Activated T-helper 17 cell treated with anti-CD3 and anti-CD28 coated beads, Interleukin-2, amount 50 U/mL, for 72 hours (primary cell): ENCODE measurements around the gene IMMP2L. TPM values are rescaled to one million over a fixed set of nuclear protein-coding genes. Genes with fewer than 3 reads are reported as not detected.

Experiments
- ATAC-seq: fragments of 150-1000 bp; cut with Tn5 transposase; replicated peaks from 2 replicates; pipeline ENCODE4 v1.10.0; 2021; ENCODE audit warnings: mild to moderate bottlenecking, moderate library complexity
- H3K27ac Mint-ChIP-seq: one replicate; pipeline ENCODE4 v1.8.0; 2022; ENCODE audit warnings: mixed read lengths
- H3K27me3 Mint-ChIP-seq: one replicate; pipeline ENCODE4 v1.8.0; 2022; ENCODE audit warnings: mixed read lengths
- H3K36me3 Mint-ChIP-seq: one replicate; pipeline ENCODE4 v1.8.0; 2022; ENCODE audit warnings: low read depth, mild to moderate bottlenecking, mixed read lengths
- H3K4me1 Mint-ChIP-seq: one replicate; pipeline ENCODE4 v1.8.0; 2022; ENCODE audit warnings: mixed read lengths
- H3K4me3 Mint-ChIP-seq: one replicate; pipeline ENCODE4 v1.8.0; 2022; ENCODE audit warnings: mild to moderate bottlenecking, mixed read lengths
- H3K9me3 Mint-ChIP-seq: one replicate; pipeline ENCODE4 v1.8.0; 2022; ENCODE audit warnings: mixed read lengths
- total RNA-seq, 2 donors: library from RNA; stranded (reverse); gene quantifications; one replicate each; pipeline ENCODE4 v1.2.3, GENCODE V29; 2022

IMMP2L gene
- total RNA-seq, 2 donors from 2014 or later = 9.5 to 27.6 TPM

GRCh38 chr7:111014079-111014478, 548.2 kb downstream of the IMMP2L start:
- ATAC-seq = no peak
- peak overlapping the region; percentile 89 for H3K27ac Mint-ChIP-seq
- no peaks in the 10 kb centered on the region for H3K36me3 Mint-ChIP-seq

DNA sequence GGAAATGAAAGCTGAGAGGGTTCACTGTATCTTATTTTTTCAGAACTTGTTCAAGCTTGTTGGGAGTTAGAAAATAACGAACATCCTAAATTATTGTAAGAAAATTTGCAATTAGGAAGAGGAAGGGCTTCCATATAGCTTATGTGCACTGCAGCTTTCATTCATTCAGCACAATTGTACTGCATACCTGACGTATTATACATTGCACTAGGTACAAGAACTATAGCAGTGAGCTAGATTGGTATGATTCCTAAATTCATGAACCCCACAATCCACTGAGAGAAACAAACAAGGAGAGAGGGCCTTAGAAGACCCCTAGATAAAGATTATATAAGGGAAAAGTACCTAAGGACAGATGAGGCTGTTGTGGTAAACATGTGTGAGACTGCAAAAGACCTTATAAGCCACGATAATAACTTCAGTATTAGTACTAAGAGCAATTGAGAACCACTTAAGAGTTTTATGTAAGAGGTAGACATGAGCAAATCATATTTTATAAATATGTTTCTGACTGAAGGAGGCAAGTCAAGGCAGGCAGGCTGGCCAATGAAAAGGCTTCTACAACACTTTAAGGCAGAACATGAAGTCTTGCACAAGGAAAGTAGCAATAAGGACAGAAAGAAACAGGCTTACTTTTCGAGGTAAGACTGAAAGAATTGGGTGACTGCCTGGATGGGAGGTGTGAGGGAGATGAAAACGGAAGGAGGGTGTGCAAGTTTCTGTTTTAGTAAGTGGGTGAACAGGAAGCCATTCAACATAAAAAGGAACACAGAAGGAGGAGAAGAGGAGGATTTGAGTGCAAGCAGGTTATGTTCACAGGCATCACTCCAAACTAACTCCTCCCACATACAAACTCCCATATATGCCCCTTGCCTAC, 549.3 kb downstream of the IMMP2L start:
- H3K4me3 Mint-ChIP-seq = peak overlapping the region; percentile 85
- H3K36me3 Mint-ChIP-seq = no peaks in the 10 kb centered on the region
- no peaks in the 10 kb centered on the region for H3K9me3 Mint-ChIP-seq
- peak overlapping the region; percentile 89 for H3K27ac Mint-ChIP-seq
- peaks cover 34% of the 10 kb centered on the region for H3K4me1 Mint-ChIP-seq
- peak; percentile 80 for ATAC-seq
- H3K27me3 Mint-ChIP-seq = no peaks in the 10 kb centered on the region

More at GRCh38 chr7:111014079-111014478, 548.2 kb downstream of the IMMP2L start:
- peaks cover 37% of the 10 kb centered on the region for H3K4me1 Mint-ChIP-seq
- peak overlapping the region; percentile 85 for H3K4me3 Mint-ChIP-seq
- no peaks in the 10 kb centered on the region for H3K27me3 Mint-ChIP-seq
- no peaks in the 10 kb centered on the region for H3K9me3 Mint-ChIP-seq

DNA sequence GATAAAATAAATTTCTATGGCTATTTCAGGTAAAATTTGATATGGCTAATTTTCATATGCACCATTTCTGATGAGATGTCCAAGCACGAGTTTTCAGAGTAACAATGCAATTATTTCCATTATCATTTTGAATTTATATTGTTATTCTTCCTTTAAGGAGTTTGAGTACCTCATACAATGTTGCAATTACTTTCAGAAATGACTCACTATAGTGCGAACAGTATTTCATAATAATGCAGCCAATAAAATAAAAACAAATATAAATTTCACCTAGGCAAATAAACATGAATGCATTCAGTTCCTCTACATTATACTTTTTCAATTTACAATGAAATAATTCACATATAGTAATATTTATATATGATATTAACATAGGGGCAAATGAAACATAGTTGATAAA, 550.1 kb downstream of the IMMP2L start:
- Mint-ChIP-seq H3K9me3 (no peaks in the 10 kb centered on the region), H3K4me3 (peak overlapping the region; percentile 85), H3K36me3 (no peaks in the 10 kb centered on the region), H3K27me3 (no peaks in the 10 kb centered on the region), H3K4me1 (peaks cover 34% of the 10 kb centered on the region), H3K27ac (peak overlapping the region; percentile 98)
- ATAC-seq = no peak

GRCh38 chr7:111011520-111011919, 550.8 kb downstream of the IMMP2L start:
- Mint-ChIP-seq H3K9me3 (no peaks in the 10 kb centered on the region), H3K27ac (peak overlapping the region; percentile 98), H3K36me3 (no peaks in the 10 kb centered on the region), H3K4me3 (peak overlapping the region; percentile 85), H3K27me3 (no peaks in the 10 kb centered on the region), H3K4me1 (peaks cover 34% of the 10 kb centered on the region)
- peak; percentile 77 for ATAC-seq

DNA sequence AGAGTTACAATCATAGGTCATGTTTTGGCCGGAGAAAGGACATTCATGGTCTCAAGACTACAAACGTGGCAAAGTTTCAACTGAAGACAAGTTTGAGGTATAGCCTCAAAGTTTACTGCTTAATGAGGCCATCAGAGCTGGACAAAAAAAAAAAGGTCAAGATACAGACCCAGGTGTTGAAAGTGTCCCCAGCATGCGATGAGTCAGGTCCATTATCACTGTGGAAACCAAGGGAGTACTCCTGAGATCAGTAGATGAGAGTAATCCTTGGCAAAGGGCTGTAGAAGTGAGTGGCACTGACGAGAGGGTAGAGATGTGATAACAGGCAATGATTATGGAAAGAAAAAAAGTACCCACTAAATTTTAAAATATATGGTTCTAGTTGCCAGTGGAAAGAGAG, 551.5 kb downstream of the IMMP2L start:
- Mint-ChIP-seq H3K4me1 (peaks cover 34% of the 10 kb centered on the region), H3K9me3 (no peaks in the 10 kb centered on the region), H3K27me3 (no peaks in the 10 kb centered on the region), H3K36me3 (no peaks in the 10 kb centered on the region), H3K4me3 (peak overlapping the region; percentile 85), H3K27ac (peak overlapping the region; percentile 98)
- ATAC-seq = peak; percentile 70

DNA sequence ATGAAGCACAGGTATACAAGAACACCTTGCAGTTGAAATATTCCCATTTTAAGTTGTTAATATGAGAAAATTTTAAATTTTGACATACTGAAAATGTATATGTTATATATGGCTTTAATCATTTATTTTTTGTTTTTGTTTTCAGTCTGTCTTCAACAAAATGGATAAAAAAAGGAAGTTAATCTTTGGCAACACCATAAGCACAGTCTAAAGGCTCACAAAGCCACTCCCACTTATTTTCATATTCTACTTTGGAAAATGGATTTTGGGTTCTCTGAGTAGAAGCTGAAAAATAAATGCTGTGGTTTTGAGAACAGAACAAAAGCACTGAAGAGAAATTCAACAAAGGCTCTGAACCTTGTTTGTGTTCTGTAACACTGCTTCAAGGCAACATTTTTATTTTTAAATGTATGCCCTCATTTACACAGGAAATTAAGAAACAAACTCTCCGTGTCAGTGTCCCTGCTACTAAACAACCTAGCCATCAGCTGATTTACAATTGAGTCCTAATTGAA, 552.7 kb downstream of the IMMP2L start:
- peak overlapping the region; percentile 98 for H3K27ac Mint-ChIP-seq
- no peaks in the 10 kb centered on the region for H3K27me3 Mint-ChIP-seq
- no peaks in the 10 kb centered on the region for H3K36me3 Mint-ChIP-seq
- H3K4me3 Mint-ChIP-seq = peak overlapping the region; percentile 85
- peaks cover 25% of the 10 kb centered on the region for H3K4me1 Mint-ChIP-seq
- H3K9me3 Mint-ChIP-seq = no peaks in the 10 kb centered on the region
- no peak for ATAC-seq

GRCh38 chr7:111006691-111007090, 555.6 kb downstream of the IMMP2L start:
- Mint-ChIP-seq H3K4me3 (no peak overlapping the region), H3K27ac (no peak overlapping the region), H3K4me1 (peaks cover 11% of the 10 kb centered on the region), H3K36me3 (no peaks in the 10 kb centered on the region), H3K27me3 (no peaks in the 10 kb centered on the region), H3K9me3 (no peaks in the 10 kb centered on the region)
- no peak for ATAC-seq

GRCh38 chr7:111006040-111006439, 556.3 kb downstream of the IMMP2L start:
- Mint-ChIP-seq H3K36me3 (no peaks in the 10 kb centered on the region), H3K9me3 (no peaks in the 10 kb centered on the region), H3K4me3 (no peak overlapping the region), H3K4me1 (peaks cover 7% of the 10 kb centered on the region), H3K27me3 (no peaks in the 10 kb centered on the region), H3K27ac (no peak overlapping the region)
- ATAC-seq = peak; percentile 45

GRCh38 chr7:111005445-111005844, 556.8 kb downstream of the IMMP2L start:
- no peak for ATAC-seq
- no peaks in the 10 kb centered on the region for H3K27me3 Mint-ChIP-seq
- no peak overlapping the region for H3K4me3 Mint-ChIP-seq
- H3K27ac Mint-ChIP-seq = no peak overlapping the region
- peaks cover under 1% of the 10 kb centered on the region for H3K4me1 Mint-ChIP-seq
- H3K9me3 Mint-ChIP-seq = no peaks in the 10 kb centered on the region
- H3K36me3 Mint-ChIP-seq = no peaks in the 10 kb centered on the region

GRCh38 chr7:111004310-111004901, 557.9 kb downstream of the IMMP2L start:
- H3K4me3 Mint-ChIP-seq = no peak overlapping the region
- H3K4me1 Mint-ChIP-seq = no peaks in the 10 kb centered on the region
- no peaks in the 10 kb centered on the region for H3K36me3 Mint-ChIP-seq
- H3K27me3 Mint-ChIP-seq = no peaks in the 10 kb centered on the region
- no peak overlapping the region for H3K27ac Mint-ChIP-seq
- H3K9me3 Mint-ChIP-seq = peaks cover 4% of the 10 kb centered on the region
- ATAC-seq = peak; percentile 63

- H3K36me3 Mint-ChIP-seq = no peaks in the 10 kb centered on the region
- no peaks in the 10 kb centered on the region for H3K27me3 Mint-ChIP-seq
- no peaks in the 10 kb centered on the region for H3K4me1 Mint-ChIP-seq
- H3K27ac Mint-ChIP-seq = no peak overlapping the region
- peak; percentile 86 for ATAC-seq
- H3K4me3 Mint-ChIP-seq = no peak overlapping the region
- H3K9me3 Mint-ChIP-seq = peaks cover 7% of the 10 kb centered on the region
These were observed 558.4 kb downstream of the IMMP2L start for GRCh38 chr7:111003883-111004282.

DNA sequence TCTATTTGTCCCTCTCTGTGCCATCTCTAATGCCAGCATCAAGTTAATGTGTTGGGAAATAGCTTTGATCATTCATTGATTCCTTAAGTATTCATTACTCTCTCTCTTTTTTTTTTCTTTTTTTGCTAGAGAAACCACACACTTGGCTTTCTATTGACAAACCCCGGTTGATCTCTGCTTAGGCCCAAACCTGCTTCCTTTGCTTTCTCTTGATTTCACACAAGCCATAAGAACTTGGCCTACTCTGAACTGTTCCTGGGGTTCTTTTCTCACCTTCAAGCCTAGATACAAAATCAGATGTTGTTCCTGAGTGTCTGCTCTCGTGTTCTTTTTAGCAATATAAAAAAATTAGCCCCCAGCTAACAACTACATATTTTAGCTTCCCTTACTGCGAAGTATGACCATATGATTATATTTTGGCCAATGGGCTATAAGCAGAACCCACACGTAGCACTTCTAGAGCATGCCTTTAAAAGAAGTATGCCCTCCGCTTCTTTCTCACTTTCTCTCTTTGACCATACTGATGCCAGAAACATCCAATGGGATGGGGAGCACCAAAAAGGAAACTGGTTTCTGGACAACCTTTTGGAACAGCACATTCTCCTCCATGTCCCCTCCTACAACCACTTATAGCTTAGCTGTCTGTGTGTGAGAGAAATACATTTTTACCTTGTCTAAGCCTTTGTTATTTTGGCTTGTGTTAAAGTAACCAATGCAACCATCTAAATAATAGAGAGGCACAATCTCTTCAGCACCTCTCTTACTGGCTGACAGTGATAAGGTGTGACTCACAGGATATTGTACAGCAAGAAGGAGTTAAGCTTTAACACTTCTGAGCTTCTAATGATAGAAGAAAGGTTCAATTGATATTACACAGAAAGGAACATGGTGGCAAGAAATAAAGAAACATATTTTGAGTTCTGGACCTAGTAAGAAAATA, 568.0 kb downstream of the IMMP2L start:
- peaks cover 20% of the 10 kb centered on the region for H3K4me1 Mint-ChIP-seq
- H3K9me3 Mint-ChIP-seq = peaks cover 2% of the 10 kb centered on the region
- H3K4me3 Mint-ChIP-seq = peak overlapping the region; percentile 49
- no peaks in the 10 kb centered on the region for H3K36me3 Mint-ChIP-seq
- peak; percentile 67 for ATAC-seq
- peak overlapping the region; percentile 4 for H3K27ac Mint-ChIP-seq
- no peaks in the 10 kb centered on the region for H3K27me3 Mint-ChIP-seq

GRCh38 chr7:110988890-110989501, 573.3 kb downstream of the IMMP2L start:
- H3K27me3 Mint-ChIP-seq = no peaks in the 10 kb centered on the region
- H3K36me3 Mint-ChIP-seq = no peaks in the 10 kb centered on the region
- no peaks in the 10 kb centered on the region for H3K9me3 Mint-ChIP-seq
- no peak for ATAC-seq
- H3K4me3 Mint-ChIP-seq = no peak overlapping the region
- peaks cover 12% of the 10 kb centered on the region for H3K4me1 Mint-ChIP-seq
- no peak overlapping the region for H3K27ac Mint-ChIP-seq

DNA sequence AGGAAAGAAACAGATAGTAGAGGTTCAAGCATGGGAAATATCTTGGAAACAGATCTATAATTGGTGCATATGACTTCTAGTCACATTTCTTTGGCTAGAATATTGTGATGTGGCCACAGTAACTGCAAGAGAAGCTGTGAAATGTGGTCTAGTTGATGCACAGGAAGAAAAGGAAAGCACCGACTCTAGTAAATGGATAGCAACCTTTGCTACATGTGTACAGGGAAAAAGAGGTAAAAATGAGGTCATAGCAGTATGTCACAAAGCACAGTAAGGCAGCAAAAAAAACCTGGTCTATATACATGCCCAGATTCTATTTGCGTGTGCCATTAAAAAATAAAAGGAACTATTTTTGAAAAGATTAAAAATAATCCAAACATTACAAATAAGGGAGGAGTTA, 573.9 kb downstream of the IMMP2L start:
- no peak for ATAC-seq
- H3K27ac Mint-ChIP-seq = no peak overlapping the region
- H3K4me3 Mint-ChIP-seq = no peak overlapping the region
- no peaks in the 10 kb centered on the region for H3K9me3 Mint-ChIP-seq
- H3K36me3 Mint-ChIP-seq = no peaks in the 10 kb centered on the region
- H3K27me3 Mint-ChIP-seq = no peaks in the 10 kb centered on the region
- H3K4me1 Mint-ChIP-seq = peaks cover 5% of the 10 kb centered on the region
